Stimulated activated memory B cell treated with anti-CD40 and anti-IgM and Interleukin-4, amounts not matched to agents 10 μg/mL and 1 μg/mL and 100 μg/mL, for 72 hours (primary cell): Measurements from ENCODE around the gene CNMD.

Experiments
- ATAC-seq: fragments of 150-1000 bp; cut with Tn5 transposase; 2 replicates; pipeline ENCODE4 v1.10.0; 2021
- H3K27ac Mint-ChIP-seq: one replicate; pipeline ENCODE4 v1.8.0; 2022; ENCODE audit warnings: mild to moderate bottlenecking, mixed read lengths
- H3K27me3 Mint-ChIP-seq: one replicate; pipeline ENCODE4 v1.8.0; 2022; ENCODE audit warnings: mixed read lengths
- H3K36me3 Mint-ChIP-seq: one replicate; pipeline ENCODE4 v1.8.0; 2022; ENCODE audit warnings: mixed read lengths
- H3K4me1 Mint-ChIP-seq: one replicate; pipeline ENCODE4 v1.8.0; 2022; ENCODE audit warnings: mixed read lengths
- H3K4me3 Mint-ChIP-seq: one replicate; pipeline ENCODE4 v1.8.0; 2022; ENCODE audit warnings: mild to moderate bottlenecking, moderate library complexity, mixed read lengths
- H3K9me3 Mint-ChIP-seq: one replicate; pipeline ENCODE4 v1.8.0; 2022; ENCODE audit warnings: mixed read lengths

The CNMD gene

GRCh38 chr13:52765611-52766390, 26.2 kb upstream of the CNMD start:
- Mint-ChIP-seq H3K36me3 (no peaks in the 10 kb centered on the region), H3K4me3 (no peak overlapping the region), H3K9me3 (peaks cover 3% of the 10 kb centered on the region), H3K27me3 (peaks cover 6% of the 10 kb centered on the region), H3K4me1 (no peaks in the 10 kb centered on the region), H3K27ac (no peak overlapping the region)
- ATAC-seq, result no peak

- no peak overlapping the region for H3K27ac Mint-ChIP-seq
- no peaks in the 10 kb centered on the region for H3K36me3 Mint-ChIP-seq
- H3K4me3 Mint-ChIP-seq, result no peak overlapping the region
- H3K4me1 Mint-ChIP-seq, result no peaks in the 10 kb centered on the region
- peaks cover 22% of the 10 kb centered on the region for H3K27me3 Mint-ChIP-seq
- no peak for ATAC-seq
- H3K9me3 Mint-ChIP-seq, result no peaks in the 10 kb centered on the region
These were observed 20.5 kb upstream of the CNMD start for GRCh38 chr13:52760077-52760476.

GRCh38 chr13:52758114-52758513, 18.5 kb upstream of the CNMD start:
- Mint-ChIP-seq H3K36me3 (no peaks in the 10 kb centered on the region), H3K4me3 (no peak overlapping the region), H3K27ac (no peak overlapping the region), H3K27me3 (peaks cover 31% of the 10 kb centered on the region), H3K9me3 (no peaks in the 10 kb centered on the region), H3K4me1 (no peaks in the 10 kb centered on the region)
- ATAC-seq, result no peak

GRCh38 chr13:52751196-52751595, 11.6 kb upstream of the CNMD start:
- Mint-ChIP-seq H3K4me3 (no peak overlapping the region), H3K9me3 (no peaks in the 10 kb centered on the region), H3K4me1 (no peaks in the 10 kb centered on the region), H3K36me3 (no peaks in the 10 kb centered on the region), H3K27ac (no peak overlapping the region), H3K27me3 (peaks cover 36% of the 10 kb centered on the region)
- no peak for ATAC-seq

GRCh38 chr13:52750713-52751112, 11.1 kb upstream of the CNMD start:
- Mint-ChIP-seq H3K27ac (no peak overlapping the region), H3K36me3 (no peaks in the 10 kb centered on the region), H3K4me3 (no peak overlapping the region)

GRCh38 chr13:52749419-52749818, 9.8 kb upstream of the CNMD start:
- no peak overlapping the region for H3K27ac Mint-ChIP-seq
- H3K27me3 Mint-ChIP-seq, result peaks cover 50% of the 10 kb centered on the region
- no peaks in the 10 kb centered on the region for H3K4me1 Mint-ChIP-seq
- ATAC-seq, result no peak
- no peaks in the 10 kb centered on the region for H3K9me3 Mint-ChIP-seq
- H3K36me3 Mint-ChIP-seq, result no peaks in the 10 kb centered on the region
- H3K4me3 Mint-ChIP-seq, result no peak overlapping the region

More at GRCh38 chr13:52750713-52751112, 11.1 kb upstream of the CNMD start:
- Mint-ChIP-seq H3K27me3 (peaks cover 38% of the 10 kb centered on the region), H3K9me3 (no peaks in the 10 kb centered on the region), H3K4me1 (no peaks in the 10 kb centered on the region)
- ATAC-seq, result no peak

GRCh38 chr13:52746141-52746540, 6.5 kb upstream of the CNMD start:
- Mint-ChIP-seq H3K36me3 (peaks cover 5% of the 10 kb centered on the region), H3K4me3 (no peak overlapping the region), H3K27ac (no peak overlapping the region), H3K9me3 (peaks cover 6% of the 10 kb centered on the region), H3K4me1 (no peaks in the 10 kb centered on the region), H3K27me3 (peaks cover 49% of the 10 kb centered on the region)
- ATAC-seq, result no peak

- Mint-ChIP-seq H3K4me1 (peaks cover 1% of the 10 kb centered on the region), H3K27me3 (peaks cover 56% of the 10 kb centered on the region), H3K9me3 (peaks cover 6% of the 10 kb centered on the region), H3K36me3 (peaks cover 5% of the 10 kb centered on the region), H3K27ac (no peak overlapping the region), H3K4me3 (no peak overlapping the region)
- no peak for ATAC-seq
These were observed 5.3 kb upstream of the CNMD start for GRCh38 chr13:52744842-52745375.

GRCh38 chr13:52743988-52744387, 4.4 kb upstream of the CNMD start:
- no peak for ATAC-seq
- peaks cover 7% of the 10 kb centered on the region for H3K4me1 Mint-ChIP-seq
- peaks cover 5% of the 10 kb centered on the region for H3K36me3 Mint-ChIP-seq
- H3K4me3 Mint-ChIP-seq, result no peak overlapping the region
- H3K9me3 Mint-ChIP-seq, result peaks cover 6% of the 10 kb centered on the region
- H3K27me3 Mint-ChIP-seq, result peaks cover 64% of the 10 kb centered on the region
- H3K27ac Mint-ChIP-seq, result no peak overlapping the region

- Mint-ChIP-seq H3K27me3 (peaks cover 64% of the 10 kb centered on the region), H3K4me1 (peaks cover 7% of the 10 kb centered on the region), H3K36me3 (peaks cover 5% of the 10 kb centered on the region), H3K9me3 (peaks cover 6% of the 10 kb centered on the region), H3K27ac (no peak overlapping the region), H3K4me3 (no peak overlapping the region)
- no peak for ATAC-seq
These were observed 3.9 kb upstream of the CNMD start for GRCh38 chr13:52743569-52743968.

GRCh38 chr13:52738719-52739467, 727 bp downstream of the CNMD start:
- peaks cover 5% of the 10 kb centered on the region for H3K36me3 Mint-ChIP-seq
- peaks cover 6% of the 10 kb centered on the region for H3K9me3 Mint-ChIP-seq
- H3K4me3 Mint-ChIP-seq, result peak overlapping the region; percentile 45
- H3K27ac Mint-ChIP-seq, result no peak overlapping the region
- peaks cover 50% of the 10 kb centered on the region for H3K27me3 Mint-ChIP-seq
- H3K4me1 Mint-ChIP-seq, result peaks cover 7% of the 10 kb centered on the region
- peak; percentile 47 for ATAC-seq

- no peak for ATAC-seq
- Mint-ChIP-seq H3K4me1 (peaks cover 7% of the 10 kb centered on the region), H3K4me3 (no peak overlapping the region), H3K27ac (no peak overlapping the region), H3K36me3 (peaks cover 5% of the 10 kb centered on the region), H3K27me3 (peaks cover 49% of the 10 kb centered on the region), H3K9me3 (peaks cover 6% of the 10 kb centered on the region)
These were observed 1.7 kb downstream of the CNMD start for GRCh38 chr13:52737965-52738364.

GRCh38 chr13:52737451-52737850, 2.2 kb downstream of the CNMD start:
- no peak overlapping the region for H3K27ac Mint-ChIP-seq
- H3K9me3 Mint-ChIP-seq, result peaks cover 1% of the 10 kb centered on the region
- H3K4me3 Mint-ChIP-seq, result no peak overlapping the region
- peaks cover 44% of the 10 kb centered on the region for H3K27me3 Mint-ChIP-seq
- ATAC-seq, result no peak
- peaks cover 7% of the 10 kb centered on the region for H3K4me1 Mint-ChIP-seq
- peaks cover 2% of the 10 kb centered on the region for H3K36me3 Mint-ChIP-seq

- ATAC-seq, result no peak
- no peak overlapping the region for H3K4me3 Mint-ChIP-seq
- H3K36me3 Mint-ChIP-seq, result no peaks in the 10 kb centered on the region
- H3K27me3 Mint-ChIP-seq, result peaks cover 38% of the 10 kb centered on the region
- peaks cover 7% of the 10 kb centered on the region for H3K4me1 Mint-ChIP-seq
- no peaks in the 10 kb centered on the region for H3K9me3 Mint-ChIP-seq
- H3K27ac Mint-ChIP-seq, result no peak overlapping the region
These were observed 2.7 kb downstream of the CNMD start for GRCh38 chr13:52736891-52737290.

GRCh38 chr13:52734075-52734623, 5.5 kb downstream of the CNMD start:
- Mint-ChIP-seq H3K36me3 (no peaks in the 10 kb centered on the region), H3K27me3 (peaks cover 13% of the 10 kb centered on the region), H3K4me1 (no peaks in the 10 kb centered on the region), H3K4me3 (no peak overlapping the region), H3K27ac (no peak overlapping the region), H3K9me3 (no peaks in the 10 kb centered on the region)
- ATAC-seq, result peak; percentile 34
